K562 (cell line): Measurements from ENCODE around the gene GPR176. TPM values are rescaled to one million over a fixed set of nuclear protein-coding genes. Genes with fewer than 3 reads are reported as not detected.

Source experiments
- ATAC-seq: fragments of 200-7000 bp; cut with Tn5 transposase; 3 replicates; pipeline ENCODE4 v1.9.1; 2020; ENCODE audit warnings: moderate library complexity
- BruUV-seq: library from RNA; stranded (reverse); fragments of 400-500 nt; replicated peaks from 2 replicates; lab custom pipeline; 2021; lab: Mats Ljungman, UMichigan
- CTCF ChIA-PET: fragments of 300-600 bp; formaldehyde crosslinking; extraction: SDS; loops from one replicate; lab custom pipeline; 2021; ENCODE audit warnings: low intra/inter-chr PET ratio; lab: Yijun Ruan, JAX
- POLR2A ChIA-PET: fragments of 300-600, 350-650 bp; sonication (Branson Sonifier 250); formaldehyde crosslinking; extraction: SDS; loops from one replicate; lab custom pipeline; 2021; ENCODE audit warnings: antibody characterized with exemption, inconsistent platforms; lab: Yijun Ruan, JAX
- DNase-seq, 4 experiments: peaks; one replicate each; pipeline versions ENCODE4 v3.0.0 to v3.0.0-alpha.2; 2011 to 2018; ENCODE audit warnings: low spot score in 3 of 4, mixed read lengths in 3 of 4; ENCODE audit errors: extremely low read depth in 1 of 4
- FAIRE-seq: peaks from 2 replicates; lab custom pipeline; 2011; peaks lifted over from hg19 to GRCh38; lab: Jason Lieb, UNC
- H2AFZ ChIP-seq: 2 replicates; pipeline ENCODE4 v1.6.0; 2011; ENCODE audit warnings: low read depth, low read length, control low read depth, inconsistent platforms
- H3K27ac ChIP-seq: fragments of 200-600 bp; 3 replicates; pipeline ENCODE4 v1.8.0; 2011; ENCODE audit warnings: low read depth, mild to moderate bottlenecking, control low read depth, inconsistent platforms, low read length, moderate library complexity, mixed read lengths; ENCODE audit errors: extremely low read depth
- H3K27me3 ChIP-seq, 2 experiments: fragments of 300-600 bp in 1 of 2; 2 replicates in 1 of 2; 3 replicates in 1 of 2; pipeline versions ENCODE4 v1.6.0 to v1.8.0; 2011; ENCODE audit warnings: inconsistent platforms in 2 of 2, low read length in 2 of 2, mild to moderate bottlenecking in 1 of 2, mixed read lengths in 1 of 2, moderate library complexity in 1 of 2; ENCODE audit not compliant: control insufficient read depth in 2 of 2, insufficient read depth in 2 of 2
- H3K36me3 ChIP-seq: fragments of 300-600 bp; 3 replicates; pipeline ENCODE4 v1.8.0; 2011; ENCODE audit warnings: mild to moderate bottlenecking, low read length, inconsistent platforms; ENCODE audit not compliant: control insufficient read depth, insufficient read depth
- H3K4me1 ChIP-seq, 2 experiments: fragments of 200-600 bp in 1 of 2; replicated peaks in 1 of 2; 2 replicates in 1 of 2; 3 replicates in 1 of 2; pipeline versions ENCODE4 v1.5.1 to v1.8.0; 2011; ENCODE audit warnings: inconsistent platforms in 2 of 2, low read length in 2 of 2, mild to moderate bottlenecking in 1 of 2, mixed read lengths in 1 of 2, moderate library complexity in 1 of 2; ENCODE audit not compliant: control insufficient read depth in 2 of 2, insufficient read depth in 2 of 2
- H3K4me2 ChIP-seq: 2 replicates; pipeline ENCODE4 v1.6.1; 2011; ENCODE audit warnings: low read length, control low read depth, inconsistent platforms, mixed read lengths; ENCODE audit not compliant: insufficient read depth
- H3K4me3 ChIP-seq: fragments of 200-600 bp; sonication (generic), shearing (Covaris generic); 2 replicates; pipeline ENCODE4 v1.5.1; 2016; ENCODE audit warnings: control low read depth, inconsistent platforms
- H3K79me2 ChIP-seq: fragments of 200-600 bp; 3 replicates; pipeline ENCODE4 v1.8.0; 2011; ENCODE audit warnings: low read length, inconsistent platforms; ENCODE audit not compliant: control insufficient read depth, insufficient read depth
- H3K9ac ChIP-seq, 2 experiments: 2 replicates each; pipeline versions ENCODE4 v1.6.0 to v1.6.1; 2011; ENCODE audit warnings: low read depth in 2 of 2, low read length in 2 of 2, control low read depth in 1 of 2, inconsistent platforms in 1 of 2, mild to moderate bottlenecking in 1 of 2, mixed read lengths in 1 of 2; ENCODE audit not compliant: insufficient read depth in 1 of 2
- H3K9me1 ChIP-seq: one replicate; pipeline ENCODE4 v1.6.0; 2011; ENCODE audit warnings: inconsistent platforms, mild to moderate bottlenecking, low read length, moderate library complexity; ENCODE audit not compliant: control insufficient read depth, insufficient read depth
- H3K9me3 ChIP-seq: replicated peaks from 2 replicates; pipeline ENCODE4 v1.5.1; 2011; ENCODE audit warnings: low read depth, low read length, inconsistent platforms; ENCODE audit not compliant: control insufficient read depth, insufficient read depth
- H4K20me1 ChIP-seq: replicated peaks from 2 replicates; pipeline ENCODE4 v1.6.1; 2011; ENCODE audit warnings: low read length, inconsistent platforms, mixed read lengths; ENCODE audit not compliant: control insufficient read depth, insufficient read depth
- BDP1 ChIP-seq: IDR thresholded peaks from 3 replicates; pipeline ENCODE4 v1.6.1; 2011; ENCODE audit not compliant: insufficient read length, insufficient read depth
- C11orf30 ChIP-seq: fragments of 450-650 bp; IDR thresholded peaks from 2 replicates; pipeline ENCODE4 v1.6.1; 2016; ENCODE audit warnings: low read depth, mild to moderate bottlenecking
- CREB1 ChIP-seq, 2 experiments: sonication (generic) in 1 of 2; formaldehyde crosslinking in 1 of 2; IDR thresholded peaks; 2 replicates each; pipeline versions ENCODE4 v1.6.1 to v1.8.0; 2012 to 2022; ENCODE audit warnings: inconsistent platforms in 1 of 2, mild to moderate bottlenecking in 1 of 2, missing genetic modification reagents in 1 of 2, moderate library complexity in 1 of 2
- ESRRB ChIP-seq: fragments of 250-450 bp; sonication (Bioruptor Pico); IDR thresholded peaks from 2 replicates; pipeline ENCODE4 v1.5.0; 2020; ENCODE audit warnings: mild to moderate bottlenecking, moderate library complexity, borderline replicate concordance
- KHSRP ChIP-seq: fragments of 450-650 bp; IDR thresholded peaks from 2 replicates; pipeline ENCODE4 v1.6.1; 2017
- MAFF ChIP-seq: IDR thresholded peaks from 2 replicates; pipeline ENCODE4 v1.6.1; 2012; ENCODE audit warnings: low read length, improper control_type of control experiment
- MAFG ChIP-seq: fragments of 450-650 bp; conservative IDR thresholded peaks from 2 replicates; pipeline ENCODE4 v1.6.1; 2016; ENCODE audit warnings: missing genetic modification characterization, missing compliant biosample characterization
- MAFK ChIP-seq: IDR thresholded peaks from 2 replicates; pipeline ENCODE4 v1.6.1; 2011; ENCODE audit warnings: low read length, improper control_type of control experiment
- MYC ChIP-seq, 2 experiments: fragments of 250-450 bp in 1 of 2; sonication (Bioruptor Pico) in 1 of 2; IDR thresholded peaks; 2 replicates each; pipeline versions ENCODE4 v1.5.1 to v1.6.1; 2012 to 2021; ENCODE audit warnings: low read depth in 2 of 2, borderline replicate concordance in 1 of 2, improper control_type of control experiment in 1 of 2, low read length in 1 of 2, mild to moderate bottlenecking in 1 of 2, moderate library complexity in 1 of 2
- NFE2 ChIP-seq: IDR thresholded peaks from 2 replicates; pipeline ENCODE4 v1.6.1; 2014; ENCODE audit warnings: antibody characterized with exemption, low read depth
- NFE2L1 ChIP-seq: fragments of 450-650 bp; IDR thresholded peaks from 2 replicates; pipeline ENCODE4 v1.6.1; 2016; ENCODE audit warnings: missing genetic modification characterization, low read depth, mild to moderate bottlenecking, missing compliant biosample characterization, moderate library complexity, borderline replicate concordance
- POLR2H ChIP-seq: IDR thresholded peaks from 2 replicates; pipeline ENCODE4 v1.6.1; 2016; ENCODE audit warnings: missing genetic modification characterization, low read depth, mild to moderate bottlenecking, control low read depth, missing compliant biosample characterization, moderate library complexity
- TEAD2 ChIP-seq: fragments of 450-650 bp; IDR thresholded peaks from 2 replicates; pipeline ENCODE4 v1.6.1; 2016; ENCODE audit warnings: missing genetic modification characterization, control low read depth, missing compliant biosample characterization
- ZNF316 ChIP-seq: fragments of 450-650 bp; IDR thresholded peaks from 2 replicates; pipeline ENCODE4 v1.6.1; 2016
- ZNF778 ChIP-seq: fragments of 450-650 bp; formaldehyde crosslinking; IDR thresholded peaks from 2 replicates; pipeline ENCODE4 v1.4.0; 2020; ENCODE audit warnings: mild to moderate bottlenecking, moderate library complexity
- WGBS: fragments of 100-300 bp; shearing (Covaris generic); methylation state at CpG from one replicate; pipeline ENCODE4 v1.1.6; 2016; ENCODE audit warnings: low coverage, mixed read lengths; ENCODE audit not compliant: insufficient coverage; ENCODE audit errors: missing lambda C conversion rate; 5-methylcytosine and 5-hydroxymethylcytosine counted together
- in situ Hi-C: fragments of 300-500 bp; cut with MboI; formaldehyde crosslinking; loops from 4 replicates; pipeline ENCODE4 v1.15.0; 2018; ENCODE audit warnings: inconsistent platforms, mixed read lengths
- intact Hi-C: fragments of 100-400 bp; cut with micrococcal nuclease; formaldehyde crosslinking; loops from 2 replicates; pipeline ENCODE4 v1.14.2; 2022
- polyA plus RNA-seq, 8 experiments: library from polyadenylated mRNA; depleted of rRNA in 4 of 8; stranded (reverse) in 5 of 8; unstranded in 3 of 8; fragments of >200 nt; fragmentation: Nextera tagmentation in 2 of 8; fragmentation: Illumina TruSeq in 1 of 8; extraction: Ambion mirVana in 2 of 8; extraction: Trizol in 1 of 8; gene quantifications; 2 replicates each; pipeline versions ENCODE4 v1.2.1 to v1.2.3, GENCODE V29; 2011 to 2014; ENCODE audit warnings: inconsistent platforms in 1 of 8, missing spikeins in 1 of 8
- total RNA-seq, 7 experiments: library from RNA; depleted of rRNA in 6 of 7; stranded (reverse); fragments of >200 nt in 6 of 7; fragmentation: Illumina TruSeq in 2 of 7; extraction: Trizol in 2 of 7; gene quantifications; 2 replicates each; pipeline versions ENCODE4 v1.2.1 to v1.2.3, GENCODE V29; 2011 to 2021; ENCODE audit warnings: low replicate concordance in 1 of 7
- TF ChIP-seq, protein P1 (sequence below), 2 experiments: fragments of 450-650 bp in 1 of 2; sonication (generic) in 1 of 2; formaldehyde crosslinking in 1 of 2; IDR thresholded peaks in 1 of 2; conservative IDR thresholded peaks in 1 of 2; 2 replicates each; pipeline versions ENCODE4 v1.6.1 to v1.8.1; 2016 to 2023; ENCODE audit warnings: mild to moderate bottlenecking in 2 of 2, moderate library complexity in 2 of 2, inconsistent platforms in 1 of 2, missing genetic modification reagents in 1 of 2

Gene GPR176
- total and polyA plus RNA-seq, 9 of the 15 experiments (the other 6 are each of a cell fraction or from before 2014, with no cell fraction given): 0.03 to 1.2 (median 0.76) TPM

DNA sequence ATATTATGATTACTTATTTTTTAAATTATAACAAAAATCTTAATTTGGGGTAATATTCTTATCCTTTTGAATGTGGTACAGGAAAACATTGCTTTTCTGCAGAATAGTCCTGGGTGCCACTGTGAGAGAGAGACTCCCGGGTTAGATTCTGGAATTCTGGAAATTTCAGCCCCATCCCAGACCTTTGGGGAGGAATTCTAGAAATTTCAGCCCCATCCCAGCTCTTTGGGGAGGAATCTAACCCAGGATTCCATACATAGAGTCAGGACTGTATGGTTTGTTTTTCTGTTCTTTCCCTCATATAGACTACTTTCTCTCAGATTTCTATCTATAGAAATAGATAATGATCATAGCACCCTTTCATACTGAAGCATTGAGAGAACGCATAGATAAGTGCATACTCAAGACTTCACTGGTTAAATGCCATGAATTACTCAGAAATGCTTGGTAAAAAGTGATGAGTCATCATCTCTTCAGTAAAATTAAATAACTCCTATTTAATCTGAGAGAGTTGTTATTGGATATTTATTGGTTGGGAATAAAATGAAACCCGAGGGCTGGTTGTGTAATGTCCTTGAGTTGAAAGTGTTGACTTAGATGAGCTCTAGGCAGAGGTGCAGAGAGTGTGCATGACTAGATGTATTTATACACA, 22.2 kb upstream of the GPR176 start:
- in situ Hi-C loops: no loop called here
- POLR2A ChIA-PET: interaction anchor here (0.6 to 1.3 kb wide), 3 partner anchors 17 to 152 kb away, joined by 3 to 5 read pairs (median 3); no protein-coding TSS in a partner anchor
- Histone ChIP-seq H3K4me2 (no peak overlapping the region), H3K9me1 (no peaks in the 10 kb centered on the region), H3K4me3 (no peak overlapping the region), H3K9ac (no peak overlapping the region), H2AFZ (no peak overlapping the region), H4K20me1 (no peaks in the 10 kb centered on the region), H3K9me3 (no peaks in the 10 kb centered on the region), H3K27ac (no peak overlapping the region), H3K36me3 (peaks cover 68% of the 10 kb centered on the region), H3K4me1 (no peaks in the 10 kb centered on the region), H3K27me3 (no peaks in the 10 kb centered on the region), H3K79me2 (0 out of 3 replicates have a peak, but pooled peaks cover 4% of the 10 kb centered on the region)
- no peak for DNase-seq
- TF ChIP-seq ESRRB (CRISPR knock-in tag) (no peak), CREB1 (IDR thresholded peaks at IDR 0.05) (no peak), CREB1 (CRISPR knock-in tag; IDR thresholded peaks at IDR 0.05) (no peak), KHSRP (no peak), TEAD2 (tag) (no peak), NFE2L1 (tag) (peak; percentile 83), POLR2H (no peak), ZNF778 (no peak), MYC (IDR thresholded peaks at IDR 0.05; ENCODE audit: low read depth, low read length) (no peak), MYC (CRISPR knock-in tag; IDR thresholded peaks at IDR 0.05; ENCODE audit: borderline replicate concordance, low read depth) (no peak), C11orf30 (peak; percentile 95), MAFF (peak; percentile 98), MAFK (peak; percentile 98), NFE2 (peak; percentile 74), MAFG (tag) (peak; percentile 97), ZNF316 (peak; percentile 98), BDP1 (no peak)
- TF ChIP-seq, protein P1, sequence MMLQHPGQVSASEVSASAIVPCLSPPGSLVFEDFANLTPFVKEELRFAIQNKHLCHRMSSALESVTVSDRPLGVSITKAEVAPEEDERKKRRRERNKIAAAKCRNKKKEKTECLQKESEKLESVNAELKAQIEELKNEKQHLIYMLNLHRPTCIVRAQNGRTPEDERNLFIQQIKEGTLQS (IDR thresholded peaks at IDR 0.05): peak; percentile 62
- TF ChIP-seq, protein P1 (CRISPR knock-in tag; conservative IDR thresholded peaks at IDR 0.05): no peak
- no peak for FAIRE-seq
- CTCF ChIA-PET: no interaction called here
- intact Hi-C loops: no loop called here
- no peak for ATAC-seq
- 56% methylated on average over 3 of the region's 3 CpGs for WGBS
- no TSS peak for BruUV-seq
